Osteoblast (primary cell): ENCODE measurements around the gene CALD1. TPM values are rescaled to one million over a fixed set of nuclear protein-coding genes. Genes with fewer than 3 reads are reported as not detected.

ENCODE experiments used
- DNase-seq: peaks from one replicate; pipeline ENCODE4 v3.0.0; 2011; ENCODE audit warnings: low spot score, mixed read lengths; ENCODE audit not compliant: insufficient read length; ENCODE audit errors: missing footprints
- H2AFZ ChIP-seq: 2 replicates; pipeline ENCODE4 v1.6.0; 2011; ENCODE audit warnings: mild to moderate bottlenecking, low read length
- H3K27ac ChIP-seq: 2 replicates; pipeline ENCODE4 v1.5.1; 2011; ENCODE audit warnings: mild to moderate bottlenecking, low read depth, low read length, moderate library complexity
- H3K27me3 ChIP-seq: 2 replicates; pipeline ENCODE4 v1.6.0; 2012; ENCODE audit warnings: mild to moderate bottlenecking, control low read depth, inconsistent platforms, low read length, moderate library complexity; ENCODE audit not compliant: insufficient read depth
- H3K36me3 ChIP-seq: 2 replicates; pipeline ENCODE4 v1.5.1; 2011; ENCODE audit warnings: mild to moderate bottlenecking, low read length, control low read depth, moderate library complexity; ENCODE audit not compliant: insufficient read depth
- H3K4me1 ChIP-seq: 2 replicates; pipeline ENCODE4 v1.5.1; 2011; ENCODE audit warnings: mild to moderate bottlenecking, low read length, control low read depth, moderate library complexity; ENCODE audit not compliant: insufficient read depth
- H3K4me2 ChIP-seq: 2 replicates; pipeline ENCODE4 v1.6.0; 2011; ENCODE audit warnings: mild to moderate bottlenecking, low read length; ENCODE audit not compliant: insufficient read depth
- H3K4me3 ChIP-seq: fragments of 200-600 bp; sonication (generic); 3 replicates; pipeline ENCODE4 v1.5.1; 2012; ENCODE audit warnings: mild to moderate bottlenecking, low read length, inconsistent platforms; ENCODE audit not compliant: insufficient read depth
- H3K79me2 ChIP-seq: 2 replicates; pipeline ENCODE4 v1.6.0; 2012; ENCODE audit warnings: mild to moderate bottlenecking, low read length, control low read depth, inconsistent platforms; ENCODE audit not compliant: insufficient read depth
- H3K9me3 ChIP-seq: 2 replicates; pipeline ENCODE4 v1.5.1; 2011; ENCODE audit warnings: low read depth, low read length, control low read depth
- H4K20me1 ChIP-seq: 2 replicates; pipeline ENCODE4 v1.6.0; 2012; ENCODE audit warnings: mild to moderate bottlenecking, low read length, control low read depth; ENCODE audit not compliant: insufficient read depth
- CTCF ChIP-seq: IDR thresholded peaks from 2 replicates; pipeline ENCODE4 v1.5.1; 2011; ENCODE audit warnings: mild to moderate bottlenecking, low read depth, low read length, moderate library complexity; ENCODE audit errors: extremely low read depth
- total RNA-seq: library from RNA; depleted of rRNA; stranded (reverse); fragments of >200 nt; gene quantifications from 2 replicates; pipeline ENCODE4 v1.2.3, GENCODE V29; 2012

Gene CALD1
- total RNA-seq, 1 donor: 1,123 TPM

GRCh38 chr7:134856091-134856490 lies 76.7 kb downstream of the CALD1 start:
- peaks cover 77% of the 10 kb centered on the region for H4K20me1 ChIP-seq
- peaks cover 93% of the 10 kb centered on the region for H3K79me2 ChIP-seq
- DNase-seq: no peak
- no peak for TF ChIP-seq CTCF
- no peaks in the 10 kb centered on the region for H3K9me3 ChIP-seq
- no peaks in the 10 kb centered on the region for H3K27me3 ChIP-seq
- no peak overlapping the region for H2AFZ ChIP-seq
- H3K4me1 ChIP-seq: peaks cover 40% of the 10 kb centered on the region
- H3K27ac ChIP-seq: peak overlapping the region; percentile 51
- no peak overlapping the region for H3K4me3 ChIP-seq
- peak overlapping the region; percentile 32 for H3K4me2 ChIP-seq
- peaks cover 54% of the 10 kb centered on the region for H3K36me3 ChIP-seq

- H3K79me2 ChIP-seq: peaks cover 93% of the 10 kb centered on the region
- no peak overlapping the region for H3K4me3 ChIP-seq
- H3K4me1 ChIP-seq: peaks cover 40% of the 10 kb centered on the region
- H2AFZ ChIP-seq: no peak overlapping the region
- TF ChIP-seq CTCF: no peak
- no peaks in the 10 kb centered on the region for H3K27me3 ChIP-seq
- H3K27ac ChIP-seq: peak overlapping the region; percentile 51
- H3K9me3 ChIP-seq: no peaks in the 10 kb centered on the region
- no peak for DNase-seq
- H3K36me3 ChIP-seq: peaks cover 56% of the 10 kb centered on the region
- H4K20me1 ChIP-seq: peaks cover 78% of the 10 kb centered on the region
- no peak overlapping the region for H3K4me2 ChIP-seq
Measured at GRCh38 chr7:134856691-134857090, 77.3 kb downstream of the CALD1 start.

- Histone ChIP-seq H3K4me3 (no peak overlapping the region), H3K9me3 (no peaks in the 10 kb centered on the region), H3K4me2 (no peak overlapping the region), H3K4me1 (peaks cover 43% of the 10 kb centered on the region), H4K20me1 (peaks cover 77% of the 10 kb centered on the region), H2AFZ (no peak overlapping the region), H3K79me2 (peaks cover 93% of the 10 kb centered on the region), H3K27me3 (no peaks in the 10 kb centered on the region), H3K27ac (no peak overlapping the region), H3K36me3 (peaks cover 55% of the 10 kb centered on the region)
- no peak for TF ChIP-seq CTCF
- DNase-seq: no peak
Measured at GRCh38 chr7:134857958-134858357, 78.5 kb downstream of the CALD1 start.

- H3K9me3 ChIP-seq: no peaks in the 10 kb centered on the region
- H3K27ac ChIP-seq: no peak overlapping the region
- peaks cover 51% of the 10 kb centered on the region for H3K4me1 ChIP-seq
- H3K4me3 ChIP-seq: no peak overlapping the region
- H3K27me3 ChIP-seq: no peaks in the 10 kb centered on the region
- H4K20me1 ChIP-seq: peaks cover 74% of the 10 kb centered on the region
- H3K4me2 ChIP-seq: no peak overlapping the region
- H3K36me3 ChIP-seq: peaks cover 56% of the 10 kb centered on the region
- no peak for TF ChIP-seq CTCF
- H2AFZ ChIP-seq: no peak overlapping the region
- no peak for DNase-seq
- H3K79me2 ChIP-seq: peaks cover 96% of the 10 kb centered on the region
Measured at GRCh38 chr7:134859783-134860182, 80.3 kb downstream of the CALD1 start.
